Stimulated activated CD4-positive, alpha-beta T cell treated with anti-CD3 and anti-CD28 coated beads, Interleukin-2, amount 100 ng/mL, for 24 hours (primary cell): Measurements from ENCODE around the gene IL16.
"Not testable (repeated sequence)": the region's sequence is repeated elsewhere in the genome, so short reads cannot be mapped to it uniquely, and the experiment has no call there.

ENCODE experiments used
- DNase-seq, 2 donors: peaks; one replicate each; pipeline ENCODE4 v3.0.0-alpha.2; 2020

IL16 gene

GRCh38 chr15:81343371-81343770 is 146.7 kb downstream of the IL16 start:
- DNase-seq: no peak

- DNase-seq: no peak
Observed at GRCh38 chr15:81346611-81347010, 149.9 kb downstream of the IL16 start.

- no peak for DNase-seq
Observed at GRCh38 chr15:81347910-81348309, 151.2 kb downstream of the IL16 start.

GRCh38 chr15:81348691-81349090 is 152.0 kb downstream of the IL16 start:
- DNase-seq: not testable (repeated sequence)

GRCh38 chr15:81349271-81349670 is 152.6 kb downstream of the IL16 start:
- no peak for DNase-seq

- DNase-seq: no peak
Observed at GRCh38 chr15:81351651-81352050, 155.0 kb downstream of the IL16 start.

GRCh38 chr15:81356252-81356651 is 159.6 kb downstream of the IL16 start:
- DNase-seq: no peak

GRCh38 chr15:81357180-81357686 is 160.6 kb downstream of the IL16 start:
- DNase-seq: no peak

- no peak for DNase-seq
Observed at GRCh38 chr15:81358248-81358647, 161.6 kb downstream of the IL16 start.

- DNase-seq: no peak
Observed at GRCh38 chr15:81360491-81360890, 163.8 kb downstream of the IL16 start.

GRCh38 chr15:81361891-81362290 is 165.2 kb downstream of the IL16 start:
- no peak for DNase-seq

- no peak for DNase-seq
Observed at GRCh38 chr15:81362790-81363189, 166.1 kb downstream of the IL16 start.

- DNase-seq: no peak
Observed at GRCh38 chr15:81363276-81363675, 166.6 kb downstream of the IL16 start.
